HCT116 (cell line): ENCODE data around the gene GOLT1B. TPM values are rescaled to one million over a fixed set of nuclear protein-coding genes. Genes with fewer than 3 reads are reported as not detected.

ENCODE experiments used
- ATAC-seq: fragments of 200-7000 bp; cut with Tn5 transposase; 2 replicates; pipeline ENCODE4 v1.9.1; 2020; ENCODE audit warnings: mild to moderate bottlenecking, moderate library complexity
- BruUV-seq: library from RNA; stranded (reverse); fragments of 400-500 nt; replicated peaks from 2 replicates; lab custom pipeline; 2021; lab: Mats Ljungman, UMichigan
- CTCF ChIA-PET: fragments of 300-600 bp; sonication (Branson Sonifier 250); formaldehyde crosslinking; loops from one replicate; lab custom pipeline; 2021; ENCODE audit warnings: antibody characterized with exemption; lab: Charles Lee
- POLR2A ChIA-PET: fragments of 300-600, 350-600 bp; sonication (Branson Sonifier 250); formaldehyde crosslinking; loops from one replicate; lab custom pipeline; 2021; ENCODE audit warnings: antibody characterized with exemption; lab: Charles Lee
- RAD21 ChIA-PET, 2 experiments: fragments of 300-600 bp; sonication (Branson Sonifier 250); formaldehyde crosslinking; loops; one replicate each; lab custom pipeline; 2023; ENCODE audit warnings: low total read pairs in 2 of 2; ENCODE audit not compliant: uncharacterized antibody in 2 of 2, unreplicated experiment in 2 of 2, low non-redundant PET in 1 of 2; lab: Charles Lee
- DNase-seq: peaks from one replicate; pipeline ENCODE4 v3.0.0-alpha.2; 2010; ENCODE audit warnings: low read depth, low spot score
- H2AFZ ChIP-seq: fragments of 200-600 bp; shearing (Covaris generic), sonication (generic); 2 replicates; pipeline ENCODE4 v1.6.1; 2017; ENCODE audit warnings: low read depth, mixed run types, mixed read lengths, antibody characterized with exemption, low read length; ENCODE audit not compliant: poor library complexity, severe bottlenecking
- H3K27ac ChIP-seq: 2 replicates; pipeline ENCODE4 v1.5.1; 2012; ENCODE audit warnings: low read depth, low read length
- H3K27me3 ChIP-seq: fragments of 200-600 bp; sonication (generic); 2 replicates; pipeline ENCODE4 v1.6.1; 2016; ENCODE audit warnings: mixed run types, low read length, mixed read lengths; ENCODE audit not compliant: insufficient read depth
- H3K36me3 ChIP-seq, 2 experiments: fragments of 200-500 bp in 1 of 2; fragments of 200-600 bp in 1 of 2; sonication (Bioruptor generic) in 1 of 2; sonication (generic) in 1 of 2; 2 replicates each; pipeline versions ENCODE4 v1.5.1 to v1.6.1; 2014 to 2016; ENCODE audit warnings: low read length in 2 of 2, inconsistent platforms in 1 of 2, mixed read lengths in 1 of 2, mixed run types in 1 of 2; ENCODE audit not compliant: insufficient read depth in 2 of 2, control insufficient read depth in 1 of 2
- H3K4me1 ChIP-seq, 2 experiments: fragments of 200-600 bp in 1 of 2; sonication (generic) in 1 of 2; 2 replicates each; pipeline versions ENCODE4 v1.5.1 to v1.6.1; 2012 to 2017; ENCODE audit warnings: low read length in 2 of 2, inconsistent platforms in 1 of 2, mild to moderate bottlenecking in 1 of 2, mixed read lengths in 1 of 2, mixed run types in 1 of 2, moderate library complexity in 1 of 2; ENCODE audit not compliant: insufficient read depth in 2 of 2, control insufficient read depth in 1 of 2
- H3K4me2 ChIP-seq: fragments of 200-600 bp; sonication (generic); 2 replicates; pipeline ENCODE4 v1.6.1; 2017; ENCODE audit warnings: mixed run types, low read length, mixed read lengths
- H3K4me3 ChIP-seq, 2 experiments: fragments of 200-600 bp in 1 of 2; sonication (generic) in 1 of 2; replicated peaks in 1 of 2; 2 replicates each; pipeline ENCODE4 v1.5.1; 2011 to 2016; ENCODE audit warnings: low read length in 2 of 2, control low read depth in 1 of 2, low read depth in 1 of 2, mild to moderate bottlenecking in 1 of 2, mixed read lengths in 1 of 2, mixed run types in 1 of 2
- H3K79me2 ChIP-seq: fragments of 200-600 bp; sonication (generic); 2 replicates; pipeline ENCODE4 v1.6.1; 2017; ENCODE audit warnings: mild to moderate bottlenecking, mixed run types, low read length, moderate library complexity, mixed read lengths; ENCODE audit not compliant: insufficient read depth
- H3K9ac ChIP-seq: fragments of 200-600 bp; sonication (generic); 2 replicates; pipeline ENCODE4 v1.6.1; 2016; ENCODE audit warnings: low read length, mixed read lengths
- H3K9me2 ChIP-seq: fragments of 200-600 bp; sonication (generic), shearing (Covaris generic); 2 replicates; pipeline ENCODE4 v1.6.1; 2017; ENCODE audit warnings: mixed run types, mild to moderate bottlenecking, moderate library complexity; ENCODE audit not compliant: insufficient read depth
- H3K9me3 ChIP-seq, 2 experiments: fragments of 200-500 bp in 1 of 2; fragments of 200-600 bp in 1 of 2; sonication (Bioruptor generic) in 1 of 2; sonication (generic) in 1 of 2; 2 replicates each; pipeline ENCODE4 v1.6.1; 2014 to 2017; ENCODE audit warnings: low read length in 2 of 2, mixed read lengths in 2 of 2, inconsistent platforms in 1 of 2, low read depth in 1 of 2, mild to moderate bottlenecking in 1 of 2, mixed run types in 1 of 2, moderate library complexity in 1 of 2; ENCODE audit not compliant: control insufficient read depth in 1 of 2, insufficient read depth in 1 of 2
- H4K20me1 ChIP-seq: fragments of 200-600 bp; sonication (generic), shearing (Covaris generic); 2 replicates; pipeline ENCODE4 v1.6.1; 2017; ENCODE audit warnings: mixed run types, mild to moderate bottlenecking, moderate library complexity; ENCODE audit not compliant: insufficient read depth
- CEBPB ChIP-seq: IDR thresholded peaks from 2 replicates; pipeline ENCODE4 v1.6.1; 2012; ENCODE audit warnings: low read depth
- EGR1 ChIP-seq: IDR thresholded peaks from 2 replicates; pipeline ENCODE4 v1.6.1; 2012; ENCODE audit warnings: low read depth
- EZH2 ChIP-seq: fragments of 200-600 bp; sonication (generic); IDR thresholded peaks from 2 replicates; pipeline ENCODE4 v1.6.1; 2017; ENCODE audit warnings: antibody characterized with exemption, mixed run types
- EZH2phosphoT487 ChIP-seq: fragments of 200-600 bp; IDR thresholded peaks from 2 replicates; pipeline ENCODE4 v1.6.1; 2018; ENCODE audit warnings: antibody characterized with exemption, borderline replicate concordance
- RAD21 ChIP-seq: IDR thresholded peaks from 2 replicates; pipeline ENCODE4 v1.6.1; 2012; ENCODE audit warnings: low read depth, mild to moderate bottlenecking
- SP1 ChIP-seq: IDR thresholded peaks from 2 replicates; pipeline ENCODE4 v1.6.1; 2012; ENCODE audit warnings: low read depth
- SRF ChIP-seq: IDR thresholded peaks from 2 replicates; pipeline ENCODE4 v1.6.1; 2012; ENCODE audit warnings: low read depth
- TCF7L2 ChIP-seq: IDR thresholded peaks from 2 replicates; pipeline ENCODE4 v1.7.0; 2011; ENCODE audit warnings: borderline replicate concordance, inconsistent platforms; ENCODE audit not compliant: insufficient read depth, insufficient read length; ENCODE audit errors: extremely low read depth
- YY1 ChIP-seq: IDR thresholded peaks from 2 replicates; pipeline ENCODE4 v1.6.1; 2011; ENCODE audit warnings: low read length, low read depth, moderate library complexity, mild to moderate bottlenecking; ENCODE audit not compliant: insufficient replicate concordance; ENCODE audit errors: extremely low read depth
- ZFX ChIP-seq: fragments of 450-650 bp; IDR thresholded peaks from 2 replicates; pipeline ENCODE4 v1.6.1; 2017
- intact Hi-C: fragments of 100-400 bp; cut with micrococcal nuclease; formaldehyde crosslinking; loops from 2 replicates; pipeline ENCODE4 v1.10.0; 2022
- total RNA-seq: library from RNA; stranded (reverse); gene quantifications from one replicate; pipeline ENCODE4 v1.2.1, GENCODE V29; 2021; ENCODE audit not compliant: unreplicated experiment
- TF ChIP-seq, protein P1 (sequence below), 3 experiments: fragments of 200-600 bp in 1 of 3; sonication (generic) in 1 of 3; IDR thresholded peaks in 2 of 3; conservative IDR thresholded peaks in 1 of 3; 2 replicates each; pipeline ENCODE4 v1.5.1; 2012 to 2017; ENCODE audit warnings: low read depth in 2 of 3, low read length in 2 of 3, antibody characterized with exemption in 1 of 3, borderline replicate concordance in 1 of 3, control low read depth in 1 of 3, mild to moderate bottlenecking in 1 of 3, mixed read lengths in 1 of 3, mixed run types in 1 of 3, moderate library complexity in 1 of 3; ENCODE audit not compliant: insufficient read depth in 1 of 3
- TF ChIP-seq, protein P2 (sequence below): IDR thresholded peaks from 2 replicates; pipeline ENCODE4 v1.6.1; 2012
- TF ChIP-seq, protein P3 (sequence below): IDR thresholded peaks from 2 replicates; pipeline ENCODE4 v1.6.1; 2012
- TF ChIP-seq, protein P4 (sequence below): IDR thresholded peaks from 2 replicates; pipeline ENCODE4 v1.6.1; 2011; ENCODE audit warnings: mild to moderate bottlenecking, low read length, moderate library complexity; ENCODE audit not compliant: insufficient replicate concordance; ENCODE audit errors: extremely low read depth

Gene GOLT1B
- total RNA-seq, 1 experiment from 2014 or later: 43.5 TPM

DNA sequence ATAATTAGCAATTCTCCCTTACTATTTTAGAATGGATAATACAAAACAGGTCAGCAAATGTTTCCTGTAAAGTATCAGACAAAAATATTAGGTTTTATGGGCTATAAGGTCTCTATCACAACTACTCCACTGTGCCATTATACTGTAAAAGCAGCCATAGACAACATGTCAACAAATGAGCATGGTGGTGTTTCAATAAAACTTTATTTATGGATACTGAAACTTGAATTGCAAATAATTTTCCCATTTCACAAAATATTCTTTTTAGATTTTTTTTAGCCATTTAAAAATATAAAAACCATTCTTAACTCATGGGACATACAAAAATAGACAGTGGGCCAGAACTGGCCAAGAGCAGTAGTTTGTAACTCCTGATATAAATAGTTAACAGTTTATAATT lies 15.6 kb upstream of the GOLT1B start (continued):
- TF ChIP-seq YY1 (no peak), EGR1 (no peak)

DNA sequence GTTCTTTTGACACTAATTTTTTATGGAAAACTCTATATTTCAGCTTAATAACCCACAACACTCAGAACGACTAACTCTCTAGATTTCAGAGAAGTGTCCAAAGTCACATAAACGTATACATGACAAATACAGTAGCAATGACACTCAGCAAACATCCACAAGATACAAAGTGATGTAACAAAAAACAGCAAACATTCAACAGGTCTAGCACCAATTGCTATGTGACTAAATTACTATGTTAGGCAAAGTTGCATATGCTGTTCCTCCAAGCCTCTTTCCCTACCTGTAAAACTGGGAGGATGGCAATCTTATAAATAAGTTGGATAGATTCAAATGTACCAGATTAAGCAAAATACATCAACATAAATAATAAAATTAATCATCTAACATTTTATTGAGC lies 1.8 kb upstream of the GOLT1B start:
- H3K4me3 ChIP-seq: no peak overlapping the region
- DNase-seq: no peak
- no TSS peak for BruUV-seq
- H3K4me1 ChIP-seq: peaks cover 13 to 19% of the 10 kb centered on the region in 2 experiments; a peak in 3 of 4 replicates
- H3K36me3 ChIP-seq: no peaks in the 10 kb centered on the region; a peak in 1 of 4 replicates
- no peak overlapping the region for H3K27ac ChIP-seq
- CTCF ChIA-PET: no interaction called here
- peak overlapping the region; percentile 81; the same call in 1 of the 2 replicates for H3K4me2 ChIP-seq
- intact Hi-C loops: no loop called here
- H3K9ac ChIP-seq: no peak overlapping the region
- ATAC-seq: no peak
- POLR2A ChIA-PET: no interaction called here
- H3K79me2 ChIP-seq: peaks cover 43% of the 10 kb centered on the region
- no peak for TF ChIP-seq RAD21
- no peaks in the 10 kb centered on the region for H3K9me3 ChIP-seq
- H3K27me3 ChIP-seq: no peaks in the 10 kb centered on the region
- no peak overlapping the region for H2AFZ ChIP-seq
- RAD21 ChIA-PET: no interaction called here
- no peaks in the 10 kb centered on the region for H4K20me1 ChIP-seq
- H3K9me2 ChIP-seq: no peaks in the 10 kb centered on the region

DNA sequence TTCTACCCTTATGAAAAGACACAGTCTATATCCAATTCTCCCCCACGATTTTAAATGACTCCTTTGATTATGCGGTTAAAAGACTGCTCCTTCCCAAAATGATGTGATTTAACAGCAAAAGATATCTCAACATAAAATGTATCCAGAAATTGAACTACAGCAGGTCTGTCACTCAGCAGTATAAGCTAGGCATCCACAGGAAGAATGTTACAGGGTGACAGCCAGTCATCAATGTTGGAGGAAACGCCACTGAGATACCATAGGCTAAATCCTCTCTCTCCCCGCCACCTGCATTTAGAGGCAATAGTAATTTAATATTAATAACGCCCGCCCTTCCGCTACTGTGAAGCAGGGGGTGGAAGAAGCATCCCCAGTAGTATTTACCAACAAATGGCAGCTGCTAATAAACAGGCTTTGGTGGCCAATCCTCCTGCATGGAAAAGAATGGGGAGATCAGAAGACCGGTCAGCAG lies 767 bp upstream of the GOLT1B start:
- POLR2A ChIA-PET: no interaction called here
- H2AFZ ChIP-seq: no peak overlapping the region
- peaks cover 13 to 19% of the 10 kb centered on the region in 2 experiments; a peak in 3 of 4 replicates for H3K4me1 ChIP-seq
- peak overlapping the region; percentile 58 for H3K27ac ChIP-seq
- H4K20me1 ChIP-seq: no peaks in the 10 kb centered on the region
- TSS peak; percentile 63 for BruUV-seq
- CTCF ChIA-PET: no interaction called here
- H3K36me3 ChIP-seq: no peaks in the 10 kb centered on the region; a peak in 1 of 4 replicates
- H3K27me3 ChIP-seq: no peaks in the 10 kb centered on the region
- peak overlapping the region; percentile 93 for H3K9ac ChIP-seq
- intact Hi-C loops: no loop called here
- ATAC-seq: no peak
- no peaks in the 10 kb centered on the region for H3K9me3 ChIP-seq
- peak overlapping the region; percentile 81 to 94 for H3K4me3 ChIP-seq
- H3K4me2 ChIP-seq: peak overlapping the region; percentile 81
- no peaks in the 10 kb centered on the region for H3K9me2 ChIP-seq
- no peak for DNase-seq
- RAD21 ChIA-PET: no interaction called here
- H3K79me2 ChIP-seq: peaks cover 53% of the 10 kb centered on the region
- no peak for TF ChIP-seq TCF7L2
- TF ChIP-seq CEBPB: no peak
- TF ChIP-seq, protein P1, sequence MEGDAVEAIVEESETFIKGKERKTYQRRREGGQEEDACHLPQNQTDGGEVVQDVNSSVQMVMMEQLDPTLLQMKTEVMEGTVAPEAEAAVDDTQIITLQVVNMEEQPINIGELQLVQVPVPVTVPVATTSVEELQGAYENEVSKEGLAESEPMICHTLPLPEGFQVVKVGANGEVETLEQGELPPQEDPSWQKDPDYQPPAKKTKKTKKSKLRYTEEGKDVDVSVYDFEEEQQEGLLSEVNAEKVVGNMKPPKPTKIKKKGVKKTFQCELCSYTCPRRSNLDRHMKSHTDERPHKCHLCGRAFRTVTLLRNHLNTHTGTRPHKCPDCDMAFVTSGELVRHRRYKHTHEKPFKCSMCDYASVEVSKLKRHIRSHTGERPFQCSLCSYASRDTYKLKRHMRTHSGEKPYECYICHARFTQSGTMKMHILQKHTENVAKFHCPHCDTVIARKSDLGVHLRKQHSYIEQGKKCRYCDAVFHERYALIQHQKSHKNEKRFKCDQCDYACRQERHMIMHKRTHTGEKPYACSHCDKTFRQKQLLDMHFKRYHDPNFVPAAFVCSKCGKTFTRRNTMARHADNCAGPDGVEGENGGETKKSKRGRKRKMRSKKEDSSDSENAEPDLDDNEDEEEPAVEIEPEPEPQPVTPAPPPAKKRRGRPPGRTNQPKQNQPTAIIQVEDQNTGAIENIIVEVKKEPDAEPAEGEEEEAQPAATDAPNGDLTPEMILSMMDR (IDR thresholded peaks at IDR 0.05 in 2 of 3, conservative IDR thresholded peaks at IDR 0.05 in 1 of 3; ENCODE audit: borderline replicate concordance in 1 of 3, insufficient read depth in 1 of 3, low read depth in 2 of 3, low read length in 2 of 3): no peak
- no peak for TF ChIP-seq RAD21
- TF ChIP-seq, protein P2, sequence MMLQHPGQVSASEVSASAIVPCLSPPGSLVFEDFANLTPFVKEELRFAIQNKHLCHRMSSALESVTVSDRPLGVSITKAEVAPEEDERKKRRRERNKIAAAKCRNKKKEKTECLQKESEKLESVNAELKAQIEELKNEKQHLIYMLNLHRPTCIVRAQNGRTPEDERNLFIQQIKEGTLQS: no peak
- TF ChIP-seq EGR1: no peak
- no peak for TF ChIP-seq ZFX
- TF ChIP-seq YY1: no peak
- TF ChIP-seq, protein P3, sequence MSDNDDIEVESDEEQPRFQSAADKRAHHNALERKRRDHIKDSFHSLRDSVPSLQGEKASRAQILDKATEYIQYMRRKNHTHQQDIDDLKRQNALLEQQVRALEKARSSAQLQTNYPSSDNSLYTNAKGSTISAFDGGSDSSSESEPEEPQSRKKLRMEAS: no peak
- no peak for TF ChIP-seq SP1
- no peak for TF ChIP-seq SRF
- no peak for TF ChIP-seq EZH2
- TF ChIP-seq, protein P4, sequence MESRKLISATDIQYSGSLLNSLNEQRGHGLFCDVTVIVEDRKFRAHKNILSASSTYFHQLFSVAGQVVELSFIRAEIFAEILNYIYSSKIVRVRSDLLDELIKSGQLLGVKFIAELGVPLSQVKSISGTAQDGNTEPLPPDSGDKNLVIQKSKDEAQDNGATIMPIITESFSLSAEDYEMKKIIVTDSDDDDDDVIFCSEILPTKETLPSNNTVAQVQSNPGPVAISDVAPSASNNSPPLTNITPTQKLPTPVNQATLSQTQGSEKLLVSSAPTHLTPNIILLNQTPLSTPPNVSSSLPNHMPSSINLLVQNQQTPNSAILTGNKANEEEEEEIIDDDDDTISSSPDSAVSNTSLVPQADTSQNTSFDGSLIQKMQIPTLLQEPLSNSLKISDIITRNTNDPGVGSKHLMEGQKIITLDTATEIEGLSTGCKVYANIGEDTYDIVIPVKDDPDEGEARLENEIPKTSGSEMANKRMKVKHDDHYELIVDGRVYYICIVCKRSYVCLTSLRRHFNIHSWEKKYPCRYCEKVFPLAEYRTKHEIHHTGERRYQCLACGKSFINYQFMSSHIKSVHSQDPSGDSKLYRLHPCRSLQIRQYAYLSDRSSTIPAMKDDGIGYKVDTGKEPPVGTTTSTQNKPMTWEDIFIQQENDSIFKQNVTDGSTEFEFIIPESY: no peak
- no peak for TF ChIP-seq EZH2phosphoT487
